Gastrocnemius medialis (tissue), 4 donors: ENCODE results near the gene CAMSAP2.

Experiments
- POLR2A ChIP-seq, 2 donors: fragments of 450-650 bp; IDR thresholded peaks; one replicate each; pipeline ENCODE4 v1.6.1; 2017; ENCODE audit warnings: antibody characterized with exemption in 2 of 2, mild to moderate bottlenecking in 2 of 2, moderate library complexity in 2 of 2
- TF ChIP-seq, protein P1 (sequence below), 5 experiments: fragments of 450-650 bp in 3 of 5; fragments of 200-600 bp in 2 of 5; sonication (generic) in 2 of 5; IDR thresholded peaks in 4 of 5; conservative IDR thresholded peaks in 1 of 5; 1 replicate in 4 of 5; 2 replicates in 1 of 5; pipeline ENCODE4 v1.5.1; 2016 to 2019; ENCODE audit warnings: antibody characterized with exemption in 5 of 5, mild to moderate bottlenecking in 3 of 5, moderate library complexity in 3 of 5

DNA sequence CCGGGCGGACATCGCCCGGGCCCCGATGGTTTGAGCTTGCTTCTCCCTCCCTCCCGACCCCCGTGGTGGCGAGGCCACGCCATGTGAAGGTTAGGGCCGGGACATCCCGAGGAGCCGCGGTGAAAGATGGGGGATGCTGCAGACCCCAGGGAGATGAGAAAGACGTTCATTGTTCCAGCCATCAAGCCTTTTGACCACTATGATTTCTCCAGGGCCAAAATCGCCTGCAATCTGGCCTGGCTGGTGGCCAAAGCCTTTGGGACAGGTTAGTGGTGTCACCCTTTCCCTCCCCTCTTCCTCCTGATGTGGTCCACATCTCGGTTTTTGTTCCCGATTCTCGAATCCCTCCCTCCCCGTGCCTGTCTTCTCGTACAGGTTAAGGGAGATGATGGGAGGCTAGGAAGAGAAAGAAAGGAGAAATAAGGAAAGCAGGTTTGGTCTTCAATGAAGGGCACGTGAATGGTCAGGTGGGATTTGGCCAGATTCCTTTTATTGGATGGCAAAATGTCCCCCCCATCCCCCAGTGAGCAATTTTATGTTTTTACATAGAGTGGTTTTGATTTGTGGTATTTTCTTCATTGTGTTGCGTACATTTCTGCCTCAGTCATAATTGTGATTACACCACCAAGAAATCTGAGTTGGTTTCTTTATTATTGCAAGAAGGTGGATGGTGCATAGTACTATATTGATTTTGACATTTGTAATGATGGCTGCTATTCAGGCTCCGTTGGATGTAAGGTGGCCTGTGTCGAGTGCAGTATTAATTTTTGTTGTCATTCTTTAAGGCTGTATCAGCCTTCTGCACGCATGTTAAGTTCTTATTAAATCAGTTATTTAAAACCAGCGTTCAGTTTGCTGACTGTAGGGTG is 1.2 kb downstream of the CAMSAP2 start:
- TF ChIP-seq, protein P1, sequence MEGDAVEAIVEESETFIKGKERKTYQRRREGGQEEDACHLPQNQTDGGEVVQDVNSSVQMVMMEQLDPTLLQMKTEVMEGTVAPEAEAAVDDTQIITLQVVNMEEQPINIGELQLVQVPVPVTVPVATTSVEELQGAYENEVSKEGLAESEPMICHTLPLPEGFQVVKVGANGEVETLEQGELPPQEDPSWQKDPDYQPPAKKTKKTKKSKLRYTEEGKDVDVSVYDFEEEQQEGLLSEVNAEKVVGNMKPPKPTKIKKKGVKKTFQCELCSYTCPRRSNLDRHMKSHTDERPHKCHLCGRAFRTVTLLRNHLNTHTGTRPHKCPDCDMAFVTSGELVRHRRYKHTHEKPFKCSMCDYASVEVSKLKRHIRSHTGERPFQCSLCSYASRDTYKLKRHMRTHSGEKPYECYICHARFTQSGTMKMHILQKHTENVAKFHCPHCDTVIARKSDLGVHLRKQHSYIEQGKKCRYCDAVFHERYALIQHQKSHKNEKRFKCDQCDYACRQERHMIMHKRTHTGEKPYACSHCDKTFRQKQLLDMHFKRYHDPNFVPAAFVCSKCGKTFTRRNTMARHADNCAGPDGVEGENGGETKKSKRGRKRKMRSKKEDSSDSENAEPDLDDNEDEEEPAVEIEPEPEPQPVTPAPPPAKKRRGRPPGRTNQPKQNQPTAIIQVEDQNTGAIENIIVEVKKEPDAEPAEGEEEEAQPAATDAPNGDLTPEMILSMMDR (IDR thresholded peaks at IDR 0.05 in 4 of 5, conservative IDR thresholded peaks at IDR 0.05 in 1 of 5) = no peak
- no peak for TF ChIP-seq POLR2A (IDR thresholded peaks at IDR 0.05)
